HCT116 (cell line): ENCODE data around the gene OR10AD1. TPM values are rescaled to one million over a fixed set of nuclear protein-coding genes. Genes with fewer than 3 reads are reported as not detected.
"Not testable (repeated sequence)": the region's sequence is repeated elsewhere in the genome, so short reads cannot be mapped to it uniquely, and the experiment has no call there.

ENCODE experiments used
- ATAC-seq: fragments of 200-7000 bp; cut with Tn5 transposase; 2 replicates; pipeline ENCODE4 v1.9.1; 2020; ENCODE audit warnings: mild to moderate bottlenecking, moderate library complexity
- BruUV-seq: library from RNA; stranded (reverse); fragments of 400-500 nt; replicated peaks from 2 replicates; lab custom pipeline; 2021; lab: Mats Ljungman, UMichigan
- CTCF ChIA-PET: fragments of 300-600 bp; sonication (Branson Sonifier 250); formaldehyde crosslinking; loops from one replicate; lab custom pipeline; 2021; ENCODE audit warnings: antibody characterized with exemption; lab: Charles Lee
- POLR2A ChIA-PET: fragments of 300-600, 350-600 bp; sonication (Branson Sonifier 250); formaldehyde crosslinking; loops from one replicate; lab custom pipeline; 2021; ENCODE audit warnings: antibody characterized with exemption; lab: Charles Lee
- RAD21 ChIA-PET, 2 experiments: fragments of 300-600 bp; sonication (Branson Sonifier 250); formaldehyde crosslinking; loops; one replicate each; lab custom pipeline; 2023; ENCODE audit warnings: low total read pairs in 2 of 2; ENCODE audit not compliant: uncharacterized antibody in 2 of 2, unreplicated experiment in 2 of 2, low non-redundant PET in 1 of 2; lab: Charles Lee
- DNase-seq: peaks from one replicate; pipeline ENCODE4 v3.0.0-alpha.2; 2010; ENCODE audit warnings: low read depth, low spot score
- H2AFZ ChIP-seq: fragments of 200-600 bp; shearing (Covaris generic), sonication (generic); 2 replicates; pipeline ENCODE4 v1.6.1; 2017; ENCODE audit warnings: low read depth, mixed run types, mixed read lengths, antibody characterized with exemption, low read length; ENCODE audit not compliant: poor library complexity, severe bottlenecking
- H3K27ac ChIP-seq: 2 replicates; pipeline ENCODE4 v1.5.1; 2012; ENCODE audit warnings: low read depth, low read length
- H3K27me3 ChIP-seq: fragments of 200-600 bp; sonication (generic); 2 replicates; pipeline ENCODE4 v1.6.1; 2016; ENCODE audit warnings: mixed run types, low read length, mixed read lengths; ENCODE audit not compliant: insufficient read depth
- H3K36me3 ChIP-seq, 2 experiments: fragments of 200-500 bp in 1 of 2; fragments of 200-600 bp in 1 of 2; sonication (Bioruptor generic) in 1 of 2; sonication (generic) in 1 of 2; 2 replicates each; pipeline versions ENCODE4 v1.5.1 to v1.6.1; 2014 to 2016; ENCODE audit warnings: low read length in 2 of 2, inconsistent platforms in 1 of 2, mixed read lengths in 1 of 2, mixed run types in 1 of 2; ENCODE audit not compliant: insufficient read depth in 2 of 2, control insufficient read depth in 1 of 2
- H3K4me1 ChIP-seq, 2 experiments: fragments of 200-600 bp in 1 of 2; sonication (generic) in 1 of 2; 2 replicates each; pipeline versions ENCODE4 v1.5.1 to v1.6.1; 2012 to 2017; ENCODE audit warnings: low read length in 2 of 2, inconsistent platforms in 1 of 2, mild to moderate bottlenecking in 1 of 2, mixed read lengths in 1 of 2, mixed run types in 1 of 2, moderate library complexity in 1 of 2; ENCODE audit not compliant: insufficient read depth in 2 of 2, control insufficient read depth in 1 of 2
- H3K4me2 ChIP-seq: fragments of 200-600 bp; sonication (generic); 2 replicates; pipeline ENCODE4 v1.6.1; 2017; ENCODE audit warnings: mixed run types, low read length, mixed read lengths
- H3K4me3 ChIP-seq, 2 experiments: fragments of 200-600 bp in 1 of 2; sonication (generic) in 1 of 2; replicated peaks in 1 of 2; 2 replicates each; pipeline ENCODE4 v1.5.1; 2011 to 2016; ENCODE audit warnings: low read length in 2 of 2, control low read depth in 1 of 2, low read depth in 1 of 2, mild to moderate bottlenecking in 1 of 2, mixed read lengths in 1 of 2, mixed run types in 1 of 2
- H3K79me2 ChIP-seq: fragments of 200-600 bp; sonication (generic); 2 replicates; pipeline ENCODE4 v1.6.1; 2017; ENCODE audit warnings: mild to moderate bottlenecking, mixed run types, low read length, moderate library complexity, mixed read lengths; ENCODE audit not compliant: insufficient read depth
- H3K9ac ChIP-seq: fragments of 200-600 bp; sonication (generic); 2 replicates; pipeline ENCODE4 v1.6.1; 2016; ENCODE audit warnings: low read length, mixed read lengths
- H3K9me2 ChIP-seq: fragments of 200-600 bp; sonication (generic), shearing (Covaris generic); 2 replicates; pipeline ENCODE4 v1.6.1; 2017; ENCODE audit warnings: mixed run types, mild to moderate bottlenecking, moderate library complexity; ENCODE audit not compliant: insufficient read depth
- H3K9me3 ChIP-seq, 2 experiments: fragments of 200-500 bp in 1 of 2; fragments of 200-600 bp in 1 of 2; sonication (Bioruptor generic) in 1 of 2; sonication (generic) in 1 of 2; 2 replicates each; pipeline ENCODE4 v1.6.1; 2014 to 2017; ENCODE audit warnings: low read length in 2 of 2, mixed read lengths in 2 of 2, inconsistent platforms in 1 of 2, low read depth in 1 of 2, mild to moderate bottlenecking in 1 of 2, mixed run types in 1 of 2, moderate library complexity in 1 of 2; ENCODE audit not compliant: control insufficient read depth in 1 of 2, insufficient read depth in 1 of 2
- H4K20me1 ChIP-seq: fragments of 200-600 bp; sonication (generic), shearing (Covaris generic); 2 replicates; pipeline ENCODE4 v1.6.1; 2017; ENCODE audit warnings: mixed run types, mild to moderate bottlenecking, moderate library complexity; ENCODE audit not compliant: insufficient read depth
- CEBPB ChIP-seq: IDR thresholded peaks from 2 replicates; pipeline ENCODE4 v1.6.1; 2012; ENCODE audit warnings: low read depth
- POLR2A ChIP-seq: IDR thresholded peaks from 2 replicates; pipeline ENCODE4 v1.7.0; 2011; ENCODE audit warnings: borderline replicate concordance; ENCODE audit not compliant: insufficient read depth, insufficient read length; ENCODE audit errors: extremely low read depth
- POLR2AphosphoS5 ChIP-seq: IDR thresholded peaks from 2 replicates; pipeline ENCODE4 v1.6.1; 2011; ENCODE audit warnings: mild to moderate bottlenecking, low read depth, low read length, moderate library complexity
- ZBTB33 ChIP-seq: IDR thresholded peaks from 2 replicates; pipeline ENCODE4 v1.6.1; 2011; ENCODE audit warnings: mild to moderate bottlenecking, low read length, moderate library complexity; ENCODE audit not compliant: insufficient replicate concordance; ENCODE audit errors: extremely low read depth
- ZNF274 ChIP-seq: fragments of 200-500 bp; sonication (Bioruptor generic); IDR thresholded peaks from 2 replicates; pipeline ENCODE4 v1.6.1; 2014; ENCODE audit warnings: mild to moderate bottlenecking, low read depth, low read length, inconsistent platforms
- intact Hi-C: fragments of 100-400 bp; cut with micrococcal nuclease; formaldehyde crosslinking; loops from 2 replicates; pipeline ENCODE4 v1.10.0; 2022
- total RNA-seq: library from RNA; stranded (reverse); gene quantifications from one replicate; pipeline ENCODE4 v1.2.1, GENCODE V29; 2021; ENCODE audit not compliant: unreplicated experiment

OR10AD1 gene
- total RNA-seq, 1 experiment from 2014 or later, result not detected

DNA sequence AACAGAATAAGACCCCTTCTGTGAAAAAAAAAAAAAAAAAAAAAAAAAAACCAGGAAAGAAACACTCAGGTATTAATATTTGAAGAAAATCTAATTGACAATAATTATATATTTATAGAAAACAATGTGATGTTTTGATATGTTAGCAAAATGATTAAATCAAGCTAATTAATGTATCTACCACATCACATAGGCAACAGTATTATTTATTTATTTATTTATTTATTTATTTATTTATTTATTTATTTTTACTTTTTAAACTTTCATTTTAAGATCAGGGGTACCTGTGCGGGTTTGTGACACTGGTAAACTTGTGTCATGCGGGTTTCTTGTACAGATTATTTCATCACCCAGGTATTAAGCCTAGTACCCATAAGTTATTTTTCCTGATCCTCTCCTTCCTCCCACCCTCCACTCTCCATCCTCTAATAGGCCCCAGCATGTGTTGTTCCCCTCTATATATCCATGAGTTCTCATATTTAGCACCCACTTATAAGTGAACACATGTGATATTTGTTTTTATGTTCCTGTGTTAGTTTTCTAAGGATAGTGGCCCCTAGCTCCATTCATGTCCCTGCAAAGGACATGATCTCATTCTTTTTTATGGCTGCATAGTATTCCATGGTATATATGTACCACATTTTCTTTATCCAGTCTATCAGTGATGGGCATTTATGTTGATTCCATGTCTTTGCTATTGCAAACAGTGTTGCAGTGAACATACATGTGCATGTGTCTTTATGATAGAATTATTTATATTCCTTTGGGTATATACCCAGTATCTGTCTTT is 28.3 kb upstream of the OR10AD1 start:
- H3K36me3 ChIP-seq, H3K4me1 ChIP-seq, POLR2A ChIA-PET, H3K4me3 ChIP-seq, H3K4me2 ChIP-seq, H3K9me3 ChIP-seq, CTCF ChIA-PET, H2AFZ ChIP-seq, H4K20me1 ChIP-seq, H3K9ac ChIP-seq, H3K79me2 ChIP-seq, DNase-seq, intact Hi-C loops, H3K27me3 ChIP-seq, H3K9me2 ChIP-seq, RAD21 ChIA-PET, BruUV-seq, H3K27ac ChIP-seq, ATAC-seq: not testable (repeated sequence)

DNA sequence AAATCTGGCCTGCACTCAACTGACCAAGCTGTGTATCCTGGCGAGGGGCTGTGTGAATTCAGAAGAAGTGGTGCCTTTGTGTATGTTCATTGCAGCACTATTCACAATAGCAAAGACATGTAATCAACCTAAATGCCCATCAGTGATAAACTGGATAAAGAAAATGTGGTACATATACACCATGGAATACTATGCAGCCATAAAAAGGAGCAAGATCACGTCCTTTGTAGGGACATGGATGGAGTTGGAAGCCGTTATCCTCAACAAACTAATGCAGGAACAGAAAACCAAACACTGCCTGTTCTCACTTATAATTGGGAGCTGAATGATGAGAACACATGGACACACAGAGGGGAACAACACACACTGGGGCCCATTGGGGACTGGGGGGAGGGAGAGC is 21.4 kb upstream of the OR10AD1 start:
- H3K4me1 ChIP-seq, intact Hi-C loops, BruUV-seq, H3K9ac ChIP-seq, RAD21 ChIA-PET, H3K4me2 ChIP-seq, H3K9me2 ChIP-seq, H3K4me3 ChIP-seq, ATAC-seq, H3K79me2 ChIP-seq, H4K20me1 ChIP-seq, H3K9me3 ChIP-seq, H3K27me3 ChIP-seq, H3K27ac ChIP-seq, H3K36me3 ChIP-seq, POLR2A ChIA-PET, DNase-seq, H2AFZ ChIP-seq, CTCF ChIA-PET: not testable (repeated sequence)

DNA sequence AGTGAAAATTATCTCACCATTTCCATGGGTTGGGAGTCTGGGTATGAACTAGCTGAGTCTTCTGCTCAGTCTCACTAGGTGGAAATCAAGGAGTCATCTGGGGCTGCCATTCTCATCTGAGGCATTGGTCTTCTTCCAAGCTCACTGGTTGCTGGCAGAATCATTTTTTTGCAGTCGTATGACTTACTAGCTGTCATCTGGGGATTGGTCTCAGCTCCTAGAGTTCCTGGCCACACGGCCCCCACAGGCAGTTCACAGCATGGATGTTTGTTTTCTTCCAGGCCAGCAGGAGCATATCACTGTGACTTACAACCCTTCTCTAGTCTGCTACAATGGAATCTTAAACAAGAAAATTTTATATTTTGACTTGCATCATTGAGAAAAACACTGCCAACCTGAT is 18.6 kb upstream of the OR10AD1 start:
- Histone ChIP-seq H3K9ac (no peak overlapping the region), H2AFZ (peak overlapping the region; percentile 42), H3K36me3 (no peaks in the 10 kb centered on the region), H3K4me3 (no peak overlapping the region), H3K79me2 (no peaks in the 10 kb centered on the region), H4K20me1 (no peaks in the 10 kb centered on the region), H3K27me3 (no peaks in the 10 kb centered on the region), H3K27ac (no peak overlapping the region), H3K4me1 (no peaks in the 10 kb centered on the region), H3K4me2 (no peak overlapping the region), H3K9me2 (no peaks in the 10 kb centered on the region), H3K9me3 (no peaks in the 10 kb centered on the region)
- ChIA-PET RAD21 (interaction anchor here in 1 of 2 experiments (0.7 kb wide), 2 partner anchors 17 to 294 kb away, joined by 3 to 4 read pairs; no protein-coding TSS in a partner anchor), CTCF (no interaction called here), POLR2A (no interaction called here)
- ATAC-seq, result no peak
- intact Hi-C loops, result no loop called here
- TF ChIP-seq POLR2AphosphoS5 (no peak), ZNF274 (no peak), ZBTB33 (no peak), POLR2A (no peak), CEBPB (no peak)
- DNase-seq, result no peak
- BruUV-seq, result no TSS peak
